Urinary bladder (tissue), 4 donors: ENCODE measurements around the gene SLC4A4. TPM values are rescaled to one million over a fixed set of nuclear protein-coding genes. Genes with fewer than 3 reads are reported as not detected.
"Not testable (repeated sequence)": the region's sequence is repeated elsewhere in the genome, so short reads cannot be mapped to it uniquely, and the experiment has no call there.

Experiments
- DNase-seq: peaks from one replicate; pipeline ENCODE4 v3.0.0-alpha.2; 2015; ENCODE audit errors: extremely low spot score
- H3K27ac ChIP-seq: one replicate; pipeline ENCODE4 v1.5.1; 2013; ENCODE audit warnings: low read depth, mild to moderate bottlenecking, moderate library complexity
- H3K36me3 ChIP-seq: one replicate; pipeline ENCODE4 v1.6.1; 2013; ENCODE audit warnings: mild to moderate bottlenecking, moderate library complexity; ENCODE audit not compliant: insufficient read depth
- H3K4me1 ChIP-seq: one replicate; pipeline ENCODE4 v1.6.1; 2013; ENCODE audit warnings: mild to moderate bottlenecking, moderate library complexity; ENCODE audit not compliant: insufficient read depth
- H3K4me3 ChIP-seq: one replicate; pipeline ENCODE4 v1.5.1; 2013; ENCODE audit warnings: low read depth, low read length
- WGBS: extraction: QIAGEN DNeasy Blood & Tissue Kit; methylation state at CpG from one replicate; pipeline ENCODE4 v1.1.7; 2013; 5-methylcytosine and 5-hydroxymethylcytosine counted together
- polyA plus RNA-seq: library from polyadenylated mRNA; stranded (reverse); fragments of 200-250 nt; gene quantifications from one replicate; pipeline ENCODE4 v1.2.3, GENCODE V29; 2013
- total RNA-seq: library from RNA; depleted of rRNA; stranded (reverse); fragments of >200 nt; gene quantifications from one replicate; pipeline ENCODE4 v1.2.3, GENCODE V29; 2014
- donor health status: healthy with polysubstance abuse.
- donor health status: healthy.

Gene SLC4A4
- total and polyA plus RNA-seq, 2 donors: 1.4 to 11.7 TPM

DNA sequence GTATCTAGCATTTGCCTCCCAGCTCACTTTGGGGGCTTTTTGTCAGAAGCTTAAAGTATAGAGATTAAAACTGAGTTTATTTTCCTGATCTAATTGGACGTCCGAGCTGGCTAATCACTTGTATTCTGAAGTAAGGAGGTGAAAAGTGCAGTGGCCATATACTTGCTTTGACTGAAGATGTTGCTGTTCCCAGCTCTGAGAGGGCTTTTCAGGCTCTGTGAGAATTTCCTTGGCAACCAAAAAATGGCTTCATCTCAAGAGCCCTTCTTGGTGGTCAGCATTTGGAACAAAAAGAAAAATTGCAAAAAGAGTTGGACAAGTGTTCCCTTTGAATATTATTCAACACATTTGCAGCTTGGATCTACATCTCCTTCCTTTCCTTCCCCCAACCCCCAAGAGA lies 67.0 kb downstream of the SLC4A4 start:
- WGBS: 64% methylated on average over 2 of the region's 2 CpGs
- H3K27ac ChIP-seq: no peak overlapping the region
- H3K4me3 ChIP-seq: no peak overlapping the region

DNA sequence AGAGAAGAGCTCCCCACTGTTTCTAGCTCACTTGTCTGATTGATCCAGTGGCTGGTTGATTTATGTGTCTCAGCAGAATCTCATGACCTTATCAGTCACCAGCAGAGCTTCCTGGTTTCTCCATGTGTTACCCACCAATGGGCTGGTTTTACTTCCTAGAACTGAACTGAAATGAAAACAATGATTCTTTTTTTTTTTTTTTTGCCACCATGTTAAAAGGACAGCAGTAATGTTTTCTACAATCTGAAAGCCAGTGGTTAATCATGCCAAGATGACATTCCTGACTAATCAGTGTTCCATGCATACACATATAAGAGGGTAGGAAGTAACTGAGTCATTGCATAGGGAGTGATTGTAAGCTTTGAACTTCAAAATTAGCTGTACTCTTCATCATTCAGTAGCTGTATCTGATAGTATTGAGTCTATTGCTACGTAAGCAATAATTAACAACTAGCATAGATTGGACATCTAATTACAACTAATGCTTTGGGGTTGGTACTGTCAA lies 67.7 kb downstream of the SLC4A4 start:
- H3K4me1 ChIP-seq: no peaks in the 10 kb centered on the region
- H3K27ac ChIP-seq: no peak overlapping the region
- H3K36me3 ChIP-seq: no peaks in the 10 kb centered on the region
- 94% methylated on average over 1 of the region's 1 CpG for WGBS
- DNase-seq: no peak
- no peak overlapping the region for H3K4me3 ChIP-seq

More for the DNA sequence above, 67.0 kb downstream of the SLC4A4 start:
- no peaks in the 10 kb centered on the region for H3K4me1 ChIP-seq
- no peaks in the 10 kb centered on the region for H3K36me3 ChIP-seq
- no peak for DNase-seq

DNA sequence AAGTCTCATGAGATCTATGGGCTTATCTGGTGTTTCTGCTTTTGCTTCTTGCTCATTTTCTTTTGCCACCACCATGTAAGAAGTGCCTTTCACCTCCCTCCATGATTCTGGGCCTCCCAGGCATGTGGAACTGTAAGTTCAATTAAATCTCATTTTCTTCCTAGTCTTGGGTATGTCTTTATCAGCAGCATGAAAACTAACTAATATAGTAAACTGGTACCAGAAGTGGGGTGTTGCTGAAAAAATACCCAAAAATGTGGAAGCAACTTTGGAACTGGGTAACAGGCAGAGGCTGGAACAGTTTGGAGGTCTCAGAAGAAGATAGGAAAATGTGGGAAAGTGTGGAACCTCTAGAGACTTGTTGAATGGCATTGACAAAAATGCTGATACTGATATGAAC lies 70.1 kb downstream of the SLC4A4 start:
- H3K27ac ChIP-seq, H3K4me1 ChIP-seq, DNase-seq, H3K36me3 ChIP-seq, H3K4me3 ChIP-seq: not testable (repeated sequence)

DNA sequence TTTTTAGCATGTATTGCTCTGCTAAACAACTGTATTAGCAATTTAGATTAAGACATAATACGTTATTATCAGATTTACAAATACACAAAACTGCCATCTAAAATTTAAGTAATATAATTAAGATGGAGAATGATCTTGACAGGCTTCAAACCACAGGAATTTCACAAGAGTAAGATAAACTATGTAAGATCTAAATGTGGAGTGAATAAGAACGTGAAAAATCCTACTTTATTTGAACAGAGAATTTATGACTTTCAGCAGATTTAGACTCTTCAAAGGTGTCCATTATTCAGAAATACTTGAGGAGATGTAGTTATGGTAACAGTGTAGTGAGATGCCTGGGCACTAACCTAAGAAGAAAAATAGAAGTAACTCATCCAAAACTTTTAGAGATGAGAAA lies 73.2 kb downstream of the SLC4A4 start:
- H3K27ac ChIP-seq: no peak overlapping the region
- WGBS: 62% methylated on average over 2 of the region's 2 CpGs

DNA sequence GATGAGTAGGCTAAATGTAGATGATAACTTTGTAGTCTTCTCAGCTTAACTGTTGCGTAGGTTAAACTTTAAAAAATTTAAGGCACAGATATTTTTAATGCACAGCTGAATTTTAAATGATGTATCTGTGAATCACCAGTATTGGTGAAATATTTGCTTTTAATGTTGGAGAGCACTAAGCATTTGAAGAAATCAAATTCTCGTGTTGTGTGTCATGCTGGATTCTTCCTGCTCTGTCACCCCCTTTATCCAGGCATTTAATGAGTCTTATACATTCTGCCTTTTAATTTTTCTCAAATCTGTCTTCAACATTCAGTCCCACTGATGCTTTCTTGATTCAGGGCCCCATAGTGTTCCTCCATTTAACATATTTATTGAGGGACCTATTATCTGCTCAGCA lies 76.7 kb downstream of the SLC4A4 start:
- H3K4me1 ChIP-seq: no peaks in the 10 kb centered on the region
- no peak overlapping the region for H3K4me3 ChIP-seq
- no peak for DNase-seq
- 95% methylated on average over 2 of the region's 2 CpGs for WGBS
- H3K36me3 ChIP-seq: no peaks in the 10 kb centered on the region
- no peak overlapping the region for H3K27ac ChIP-seq

More for the DNA sequence above, 73.2 kb downstream of the SLC4A4 start:
- no peak overlapping the region for H3K4me3 ChIP-seq
- no peaks in the 10 kb centered on the region for H3K4me1 ChIP-seq
- no peak for DNase-seq
- no peaks in the 10 kb centered on the region for H3K36me3 ChIP-seq

DNA sequence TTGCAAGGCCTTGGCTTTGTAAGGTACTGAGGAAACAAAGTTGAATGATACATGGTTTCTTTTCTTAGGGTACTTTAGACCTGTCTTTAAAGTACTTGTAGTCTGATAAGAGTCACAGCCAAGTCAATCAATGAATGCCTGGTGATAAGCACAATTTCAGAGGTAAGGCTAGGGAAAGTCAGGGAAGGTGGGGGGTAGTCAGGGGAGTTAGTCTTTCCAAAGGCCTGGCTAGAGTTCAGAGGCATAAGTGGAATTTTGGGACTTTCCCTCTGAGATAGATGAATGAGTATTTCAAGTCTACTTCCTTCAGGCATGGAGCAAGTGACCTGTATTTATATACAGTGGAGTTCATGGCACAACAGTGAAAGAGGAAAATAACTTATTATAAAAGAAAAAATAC lies 78.3 kb downstream of the SLC4A4 start:
- H3K4me3 ChIP-seq: no peak overlapping the region
- no peak overlapping the region for H3K27ac ChIP-seq
- H3K36me3 ChIP-seq: no peaks in the 10 kb centered on the region
- DNase-seq: no peak
- no peaks in the 10 kb centered on the region for H3K4me1 ChIP-seq

DNA sequence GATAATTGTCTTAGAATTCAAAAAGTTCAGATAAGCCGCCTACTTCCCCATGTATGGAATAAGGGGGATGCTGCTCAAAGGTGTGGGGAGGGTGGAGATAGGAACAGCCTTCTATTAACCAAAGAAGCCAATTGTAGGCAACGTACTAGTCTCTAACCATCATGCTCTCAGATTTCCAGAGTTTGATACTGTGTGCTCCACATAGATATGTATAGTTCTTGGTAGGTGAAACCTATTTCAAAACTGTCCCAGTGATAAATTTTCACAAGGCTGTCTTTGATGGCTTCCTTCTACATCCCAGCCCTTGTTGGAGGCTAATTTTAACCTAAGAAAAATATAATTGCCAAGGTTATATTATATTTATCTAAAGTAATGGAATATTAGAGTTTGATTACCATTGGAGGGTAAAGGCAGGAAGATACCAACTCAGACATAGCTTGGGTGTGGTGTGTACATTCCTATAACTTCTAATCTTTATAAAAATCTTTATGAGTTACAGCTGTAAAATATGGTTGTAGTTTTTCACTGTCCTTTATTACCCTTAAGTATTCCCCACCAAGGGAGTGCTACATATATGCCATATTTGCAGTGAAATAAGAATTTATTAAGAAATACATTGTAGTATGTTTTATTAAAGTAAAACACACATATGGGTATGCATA lies 87.7 kb downstream of the SLC4A4 start:
- WGBS: 84% methylated on average over 2 of the region's 2 CpGs
- Histone ChIP-seq H3K4me3 (no peak overlapping the region), H3K4me1 (no peaks in the 10 kb centered on the region), H3K36me3 (no peaks in the 10 kb centered on the region), H3K27ac (no peak overlapping the region)
- DNase-seq: no peak

DNA sequence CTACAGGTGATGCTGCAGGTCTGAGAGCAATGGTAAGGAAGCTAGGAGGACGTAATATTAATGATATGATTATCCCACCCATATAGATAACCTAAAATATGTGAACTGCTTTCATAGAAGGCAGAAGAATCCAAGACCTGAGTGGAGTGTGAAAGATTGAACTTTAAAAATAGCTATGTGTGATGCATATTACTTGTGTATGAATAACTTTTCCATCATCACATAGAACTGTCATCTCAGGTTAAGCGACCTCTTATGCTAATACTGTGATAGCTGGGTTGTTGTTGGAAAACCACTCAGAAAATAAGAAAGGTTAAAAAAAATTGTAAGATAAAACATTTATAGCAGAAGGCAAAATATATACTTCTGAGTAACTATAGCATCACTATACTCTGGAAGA lies 90.3 kb downstream of the SLC4A4 start:
- H3K4me1 ChIP-seq: no peaks in the 10 kb centered on the region
- DNase-seq: no peak
- no peak overlapping the region for H3K4me3 ChIP-seq
- 87% methylated on average over 2 of the region's 2 CpGs for WGBS
- no peaks in the 10 kb centered on the region for H3K36me3 ChIP-seq
- no peak overlapping the region for H3K27ac ChIP-seq

DNA sequence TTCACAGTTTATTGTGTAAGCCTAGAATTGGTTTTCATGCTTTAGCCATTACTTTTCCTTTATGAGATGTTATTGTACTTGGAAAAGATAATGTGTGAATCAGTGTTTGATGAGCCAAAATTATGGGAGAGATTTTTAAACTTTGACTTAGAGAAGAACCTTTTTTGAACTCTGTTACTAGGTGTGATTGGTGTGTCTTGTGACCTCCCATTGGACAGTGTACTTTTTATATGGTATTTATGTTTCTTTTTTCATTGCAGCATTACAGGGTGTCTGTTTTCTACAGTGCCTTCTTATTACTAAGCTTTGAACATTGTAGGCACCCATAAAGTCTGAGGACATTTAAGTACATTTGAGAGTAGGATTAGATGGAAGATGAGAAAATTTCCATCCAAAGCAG lies 91.1 kb downstream of the SLC4A4 start:
- no peak overlapping the region for H3K27ac ChIP-seq
- DNase-seq: no peak
- H3K4me1 ChIP-seq: no peaks in the 10 kb centered on the region
- no peak overlapping the region for H3K4me3 ChIP-seq
- H3K36me3 ChIP-seq: no peaks in the 10 kb centered on the region

DNA sequence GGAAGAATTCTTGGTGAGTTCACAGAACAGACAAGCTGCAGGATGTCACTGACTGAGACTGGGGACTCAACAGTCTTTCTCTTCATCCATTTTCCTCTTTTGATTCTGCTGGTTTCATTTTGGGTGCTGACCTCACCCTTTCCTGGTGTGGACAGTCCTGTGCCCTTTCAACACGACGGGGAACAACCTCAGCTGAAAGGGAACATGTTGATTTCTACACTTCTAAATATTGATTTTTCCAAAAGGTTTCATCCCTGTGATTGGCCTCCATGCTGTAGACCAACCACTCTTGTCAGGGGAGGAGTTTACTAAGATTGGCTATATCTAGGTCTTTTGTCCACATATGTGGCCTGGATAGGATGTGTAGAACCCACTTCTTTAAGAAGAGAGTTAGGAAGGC lies 91.8 kb downstream of the SLC4A4 start:
- no peak overlapping the region for H3K27ac ChIP-seq
- no peak overlapping the region for H3K4me3 ChIP-seq
- no peaks in the 10 kb centered on the region for H3K4me1 ChIP-seq
- no peak for DNase-seq
- 89% methylated on average over 2 of the region's 2 CpGs for WGBS
- H3K36me3 ChIP-seq: no peaks in the 10 kb centered on the region

DNA sequence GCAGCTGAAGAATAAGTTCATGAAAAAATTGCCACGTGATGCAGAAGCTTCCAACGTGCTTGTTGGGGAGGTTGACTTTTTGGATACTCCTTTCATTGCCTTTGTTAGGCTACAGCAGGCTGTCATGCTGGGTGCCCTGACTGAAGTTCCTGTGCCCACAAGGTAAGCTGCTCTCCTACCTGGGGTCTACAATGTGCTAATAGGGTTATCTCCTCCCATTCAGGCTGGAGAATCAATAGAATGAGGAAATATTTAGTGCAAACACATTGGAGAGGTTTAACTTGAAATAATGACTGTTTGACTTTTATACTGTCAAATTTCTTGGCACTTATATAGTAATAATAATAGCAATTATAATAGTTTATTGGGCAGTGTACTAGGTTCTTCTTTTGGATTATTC lies 101.8 kb downstream of the SLC4A4 start:
- Histone ChIP-seq H3K27ac (no peak overlapping the region), H3K4me1 (no peaks in the 10 kb centered on the region), H3K4me3 (no peak overlapping the region), H3K36me3 (no peaks in the 10 kb centered on the region)
- no peak for DNase-seq
- WGBS: 85% methylated on average over 2 of the region's 2 CpGs

DNA sequence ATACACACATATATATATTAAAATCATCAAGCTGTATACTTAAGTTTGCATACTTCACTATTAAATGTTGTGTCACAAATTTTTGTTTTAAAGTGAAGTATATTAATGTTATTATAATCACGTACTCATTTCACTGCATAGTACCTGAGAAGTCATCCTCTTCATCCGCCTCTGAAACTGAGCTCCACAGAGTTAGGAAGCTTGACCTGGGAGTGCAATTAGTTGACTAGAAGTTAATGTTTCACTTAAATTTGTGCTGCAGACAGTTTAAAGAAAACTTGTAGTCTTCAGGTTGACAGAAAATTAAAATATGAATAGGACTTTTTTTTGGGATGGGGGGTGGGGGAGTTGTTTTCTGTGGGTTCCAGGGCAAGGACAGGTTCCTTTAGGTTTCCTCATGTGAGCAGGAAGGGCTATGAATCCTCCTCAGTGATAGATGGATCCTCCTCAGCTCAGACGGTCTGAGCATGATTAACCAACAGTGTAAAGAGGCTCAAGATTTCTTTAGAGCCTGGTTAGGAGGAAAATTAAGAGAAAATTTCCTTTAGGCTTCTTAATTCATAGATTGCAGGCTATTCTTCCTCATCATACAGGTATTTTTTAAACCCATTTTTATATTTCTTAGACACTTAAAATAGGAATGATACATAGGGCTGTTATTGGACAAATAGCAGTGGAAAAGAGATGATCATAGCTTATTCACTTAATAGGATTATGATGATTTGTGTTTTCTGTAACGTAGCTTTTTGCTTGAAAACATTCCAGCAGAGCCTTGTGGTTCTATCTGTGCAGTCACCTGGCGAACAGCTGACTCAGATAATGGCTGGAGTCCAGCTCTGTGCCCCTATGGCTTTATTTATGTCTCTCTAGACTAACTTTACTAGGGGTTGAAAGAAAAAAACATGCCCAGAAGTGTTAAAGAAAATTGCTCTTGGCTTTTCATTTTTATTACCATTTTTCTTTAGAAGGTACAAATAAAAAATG lies 102.7 kb downstream of the SLC4A4 start:
- Histone ChIP-seq H3K4me3 (no peak overlapping the region), H3K27ac (no peak overlapping the region), H3K4me1 (no peaks in the 10 kb centered on the region), H3K36me3 (no peaks in the 10 kb centered on the region)
- DNase-seq: no peak
- 72% methylated on average over 5 of the region's 5 CpGs for WGBS

DNA sequence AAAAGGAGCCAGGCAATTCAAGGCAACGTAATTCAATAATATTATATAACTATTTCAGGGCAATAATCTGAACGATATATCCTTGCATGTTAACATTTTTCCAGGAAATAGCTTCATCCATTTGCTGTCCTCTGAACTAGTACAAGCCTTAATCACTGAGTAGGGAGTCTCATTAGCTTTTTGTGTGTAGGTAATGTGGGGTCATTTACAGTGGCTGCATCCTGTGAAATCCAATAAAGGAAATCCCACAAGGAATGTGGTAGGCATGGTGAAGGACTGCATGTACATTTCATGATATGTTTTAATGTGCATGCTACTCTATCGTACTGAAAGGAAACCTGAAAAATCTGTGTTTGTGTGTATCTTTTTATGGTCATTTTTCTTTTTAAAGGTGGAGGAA lies 103.5 kb downstream of the SLC4A4 start:
- WGBS: 88% methylated on average over 3 of the region's 3 CpGs
- DNase-seq: no peak
- Histone ChIP-seq H3K27ac (no peak overlapping the region), H3K36me3 (no peaks in the 10 kb centered on the region), H3K4me1 (no peaks in the 10 kb centered on the region), H3K4me3 (no peak overlapping the region)

DNA sequence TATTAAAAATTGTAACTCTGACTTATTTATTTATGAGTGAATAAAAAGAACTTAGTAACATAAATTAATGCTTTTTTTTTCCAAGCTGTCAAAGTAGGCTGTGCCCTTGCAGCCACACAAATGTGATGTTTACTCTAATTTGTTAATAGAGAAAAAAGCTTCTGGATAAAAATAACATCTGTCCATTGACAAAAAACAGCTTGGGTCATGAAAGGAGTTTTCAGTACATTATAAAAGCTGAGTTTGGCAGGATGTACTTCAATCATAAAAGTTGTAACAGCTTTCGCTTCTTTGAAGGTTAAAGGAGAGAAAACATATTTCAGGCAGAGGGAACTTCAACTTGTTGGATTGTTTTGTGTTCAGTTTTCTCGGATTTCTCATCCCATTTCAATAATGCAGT lies 105.6 kb downstream of the SLC4A4 start:
- WGBS: 32% methylated on average over 2 of the region's 2 CpGs
- Histone ChIP-seq H3K4me1 (no peaks in the 10 kb centered on the region), H3K36me3 (no peaks in the 10 kb centered on the region), H3K4me3 (no peak overlapping the region), H3K27ac (no peak overlapping the region)
- no peak for DNase-seq
